HG03139 (cell line): ENCODE data around the gene PNMA8C.
"Not testable (repeated sequence)": the region's sequence is repeated elsewhere in the genome, so short reads cannot be mapped to it uniquely, and the experiment has no call there.

Source experiments
- ATAC-seq: cut with Tn5 transposase; IDR thresholded peaks from one replicate; pipeline ENCODE4 v1.9.1; 2021; ENCODE audit not compliant: unreplicated experiment

Gene PNMA8C

DNA sequence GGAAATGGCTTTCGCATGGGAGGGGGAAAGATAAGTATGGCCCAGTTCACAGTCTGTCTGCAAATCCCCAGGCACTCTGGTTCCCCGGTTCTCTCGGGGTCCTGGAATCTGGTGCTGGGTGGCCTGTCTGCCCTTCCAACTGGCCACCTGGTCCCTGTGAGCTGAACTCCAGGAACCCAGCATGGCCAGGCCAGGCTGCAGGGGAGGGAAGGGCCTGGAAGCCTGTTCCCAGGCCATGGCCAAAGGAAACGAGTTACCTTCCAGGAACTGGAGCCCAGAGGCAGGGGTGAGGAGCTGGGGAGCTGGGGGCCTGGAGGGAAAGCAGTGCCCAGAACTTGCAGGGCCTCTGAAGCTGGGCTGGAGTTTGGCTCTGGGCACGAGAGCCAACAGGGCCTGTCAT, 19.1 kb upstream of the PNMA8C start:
- ATAC-seq: no peak

DNA sequence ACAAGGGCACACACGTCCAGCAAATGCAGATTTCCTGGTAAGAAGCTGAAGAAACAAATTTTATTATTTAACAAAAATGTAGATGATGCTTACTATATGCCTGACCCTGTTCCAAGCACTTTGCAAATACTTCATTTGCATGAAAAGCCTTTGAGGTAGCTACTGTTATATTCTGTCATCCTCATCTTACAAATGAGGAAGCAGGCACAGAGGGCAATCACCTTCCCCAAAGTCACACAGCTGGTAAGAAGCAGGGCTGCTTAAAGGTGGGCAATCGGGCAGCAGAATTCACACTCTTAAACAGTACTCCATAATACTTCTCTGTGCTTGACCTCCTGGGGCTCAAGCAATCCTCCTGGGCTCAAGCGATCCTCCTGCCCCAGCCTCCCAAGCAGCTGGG, 18.3 kb upstream of the PNMA8C start:
- no peak for ATAC-seq

DNA sequence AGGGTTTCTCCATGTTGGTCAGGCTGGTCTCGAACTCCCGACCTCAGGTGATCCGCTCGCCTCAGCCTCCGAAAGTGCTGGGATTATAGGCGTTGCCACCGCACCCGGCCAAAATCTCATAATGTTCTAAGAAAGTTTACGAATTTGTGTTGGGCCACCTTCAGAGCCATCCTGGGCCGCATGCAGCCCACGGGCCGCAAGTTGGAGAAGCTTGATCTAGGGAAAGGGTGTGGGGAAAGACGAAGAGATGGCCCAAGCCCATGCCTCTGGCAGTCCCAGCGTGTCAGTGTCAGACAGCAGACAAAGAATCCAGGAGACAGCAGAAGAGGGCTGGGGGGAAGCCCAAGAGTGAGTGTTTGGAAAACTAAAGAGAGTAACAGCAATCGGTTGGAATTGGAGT, 17.3 kb upstream of the PNMA8C start:
- ATAC-seq: no peak

DNA sequence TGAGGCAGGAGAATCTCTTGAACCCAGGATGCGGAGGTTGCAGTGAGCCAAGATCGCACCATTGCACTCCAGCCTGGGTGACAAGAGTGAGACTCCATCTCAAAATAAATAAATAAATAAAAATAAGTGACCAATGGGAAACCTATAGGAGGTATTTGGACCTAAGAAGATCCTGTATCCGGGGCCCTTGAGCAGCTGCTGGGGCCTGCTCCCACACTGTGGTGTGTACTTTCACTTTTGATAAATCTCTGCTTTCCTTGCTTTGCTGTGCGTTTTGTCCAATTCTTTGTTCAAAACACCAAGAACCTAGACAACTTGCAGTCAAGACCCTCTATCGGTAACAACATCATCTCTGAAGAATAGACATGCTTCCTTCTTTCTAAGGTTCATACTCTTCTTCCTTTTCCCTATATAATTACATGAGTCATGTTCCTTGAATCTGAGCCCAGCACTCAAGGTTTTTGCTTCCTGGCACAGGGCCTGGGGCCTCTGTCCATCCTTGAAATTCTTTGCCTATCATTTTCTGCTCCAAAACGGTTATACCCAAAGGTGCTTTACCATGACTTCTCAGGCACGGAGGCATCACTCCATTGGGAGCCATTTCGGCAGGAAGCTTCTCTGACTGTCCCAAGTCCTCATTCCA, 14.2 kb upstream of the PNMA8C start:
- ATAC-seq: no peak

DNA sequence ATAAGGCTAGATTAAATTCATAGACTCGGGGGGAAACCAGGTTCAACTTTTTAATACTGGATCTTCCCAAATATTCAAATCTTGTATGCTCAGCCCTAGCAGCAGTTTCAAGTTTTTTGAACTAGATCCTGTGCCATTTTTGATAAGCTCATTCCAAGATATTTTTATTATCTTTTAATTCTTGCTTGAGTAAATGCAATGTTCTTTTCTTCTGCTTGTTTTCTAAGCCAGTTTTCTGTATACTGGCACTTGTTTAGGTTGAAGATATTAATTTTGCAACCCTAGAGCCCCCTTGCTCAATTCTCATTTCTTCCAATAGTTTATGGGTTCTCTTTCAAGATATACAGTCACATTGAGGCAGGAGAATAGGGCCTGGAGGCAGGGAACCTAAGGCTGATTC, 13.1 kb upstream of the PNMA8C start:
- ATAC-seq: no peak

DNA sequence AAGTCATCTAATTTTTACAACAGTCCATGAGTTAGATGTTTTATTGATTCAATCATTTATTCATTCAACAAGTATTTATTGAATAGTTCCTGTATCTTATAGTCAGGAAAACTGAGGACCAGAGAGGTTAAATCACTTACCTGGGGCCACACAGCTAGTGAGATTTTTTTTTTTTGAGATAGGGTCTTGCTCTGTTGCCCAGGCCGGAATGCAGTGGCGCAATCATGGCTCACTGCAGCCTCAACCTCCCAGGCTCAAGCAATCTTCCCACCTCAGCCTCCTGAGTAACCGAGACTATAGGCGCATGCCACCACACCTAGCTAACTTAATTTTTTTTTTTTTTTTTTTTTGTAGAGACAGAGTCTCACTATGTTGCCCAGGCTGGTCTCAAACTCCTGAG, 7.0 kb upstream of the PNMA8C start:
- ATAC-seq: not testable (repeated sequence)

DNA sequence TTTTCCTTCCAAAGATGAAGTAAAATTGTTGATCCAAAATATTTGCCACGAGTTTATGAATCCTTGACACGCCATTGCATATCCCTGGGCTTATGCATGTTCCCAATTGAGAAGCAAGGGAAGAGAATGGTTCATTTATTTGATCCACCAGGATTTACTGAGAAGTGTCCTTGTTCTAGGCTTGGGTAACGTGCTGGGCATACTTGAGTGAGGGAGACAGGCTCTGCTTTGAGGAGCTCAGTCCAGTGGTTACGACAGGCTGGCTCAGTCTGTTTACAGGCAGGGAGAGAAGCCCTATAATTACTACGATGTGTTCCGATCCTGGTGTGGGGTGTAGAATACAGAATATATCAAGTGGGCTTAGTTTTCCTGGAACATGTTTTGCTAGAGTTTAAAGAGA, 6.3 kb upstream of the PNMA8C start:
- ATAC-seq: no peak

DNA sequence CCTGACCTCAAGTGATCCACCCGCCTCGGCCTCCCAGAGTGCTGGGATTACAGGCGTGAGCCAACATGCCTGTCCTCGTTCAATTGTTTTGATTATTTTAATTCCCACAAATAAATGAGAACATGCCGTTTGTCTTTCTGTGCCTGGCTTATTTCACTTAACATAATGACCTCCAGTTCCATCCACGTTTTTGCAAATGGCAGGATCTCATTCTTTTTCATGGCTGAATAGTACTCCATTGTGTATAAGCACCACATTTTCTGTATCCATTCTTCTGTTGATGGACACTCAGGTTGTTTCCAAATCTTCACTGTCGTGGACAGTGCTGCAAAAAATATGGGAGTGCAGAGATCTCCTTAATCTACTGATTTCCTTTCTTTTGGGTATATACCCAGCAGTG, 4.7 kb upstream of the PNMA8C start:
- ATAC-seq: not testable (repeated sequence)

DNA sequence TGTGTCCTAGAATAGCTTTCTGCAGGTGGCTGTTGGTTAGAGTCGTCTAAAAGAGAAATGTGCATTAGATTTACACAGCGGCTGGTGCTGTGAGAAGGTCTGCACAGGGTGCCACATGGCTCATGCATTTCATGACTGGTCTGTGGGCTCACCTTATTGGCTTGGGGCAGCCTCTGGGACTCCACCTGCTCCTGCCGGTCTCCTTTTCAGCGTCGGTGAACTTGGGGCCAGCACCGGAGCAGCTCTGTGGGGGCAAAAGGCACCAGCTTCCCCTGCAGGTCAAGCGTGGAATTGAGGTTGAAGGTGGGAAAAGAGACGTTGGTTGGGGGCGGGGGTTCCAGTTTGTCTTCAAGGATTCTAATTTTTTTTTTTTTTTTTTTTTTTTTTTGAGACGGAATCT, 3.1 kb upstream of the PNMA8C start:
- no peak for ATAC-seq

DNA sequence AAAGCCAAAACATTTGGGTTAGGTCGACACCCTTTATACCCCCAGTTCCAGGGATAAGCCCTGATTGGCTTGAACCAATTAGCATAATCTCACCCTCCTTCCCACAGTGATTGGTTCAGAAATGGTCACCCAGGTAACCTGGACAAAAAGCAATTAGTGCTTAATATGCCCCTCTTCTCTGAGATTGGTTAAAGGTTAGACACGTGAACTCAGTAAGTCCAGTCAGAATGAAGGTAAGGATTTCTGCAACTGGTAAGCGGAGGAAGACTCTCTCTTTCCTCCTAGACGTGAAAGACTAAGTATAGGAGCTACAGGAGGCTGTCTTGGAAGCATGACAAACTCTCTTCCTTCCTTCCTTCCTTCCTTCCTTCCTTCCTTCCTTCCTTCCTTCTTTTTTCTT, 1.3 kb upstream of the PNMA8C start:
- ATAC-seq: no peak

DNA sequence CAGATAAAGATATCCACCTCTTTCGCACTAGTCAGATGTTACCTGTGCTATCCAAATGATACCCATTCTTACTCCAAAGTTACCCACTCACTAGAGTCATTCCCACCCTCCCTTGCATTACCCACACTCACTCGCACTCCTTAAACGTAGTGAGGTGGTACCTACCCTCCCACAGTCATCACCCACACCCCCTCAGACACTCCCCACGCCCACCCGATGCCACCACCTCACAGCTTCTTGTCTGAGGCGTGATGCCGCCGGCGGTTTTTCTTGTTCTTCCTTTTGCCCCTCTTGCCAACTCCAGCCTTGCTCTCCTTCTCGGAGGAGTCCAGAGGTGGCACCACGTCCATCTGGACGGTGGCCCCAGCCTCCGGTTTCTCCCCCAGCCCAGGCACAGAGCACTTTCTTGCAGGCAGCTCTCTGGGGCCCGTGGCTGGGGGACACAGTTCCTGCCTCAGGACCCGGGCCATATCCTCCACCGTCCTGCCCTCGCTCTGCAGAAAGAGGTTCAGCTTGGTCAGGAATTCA, 1.2 kb downstream of the PNMA8C start:
- ATAC-seq: no peak

DNA sequence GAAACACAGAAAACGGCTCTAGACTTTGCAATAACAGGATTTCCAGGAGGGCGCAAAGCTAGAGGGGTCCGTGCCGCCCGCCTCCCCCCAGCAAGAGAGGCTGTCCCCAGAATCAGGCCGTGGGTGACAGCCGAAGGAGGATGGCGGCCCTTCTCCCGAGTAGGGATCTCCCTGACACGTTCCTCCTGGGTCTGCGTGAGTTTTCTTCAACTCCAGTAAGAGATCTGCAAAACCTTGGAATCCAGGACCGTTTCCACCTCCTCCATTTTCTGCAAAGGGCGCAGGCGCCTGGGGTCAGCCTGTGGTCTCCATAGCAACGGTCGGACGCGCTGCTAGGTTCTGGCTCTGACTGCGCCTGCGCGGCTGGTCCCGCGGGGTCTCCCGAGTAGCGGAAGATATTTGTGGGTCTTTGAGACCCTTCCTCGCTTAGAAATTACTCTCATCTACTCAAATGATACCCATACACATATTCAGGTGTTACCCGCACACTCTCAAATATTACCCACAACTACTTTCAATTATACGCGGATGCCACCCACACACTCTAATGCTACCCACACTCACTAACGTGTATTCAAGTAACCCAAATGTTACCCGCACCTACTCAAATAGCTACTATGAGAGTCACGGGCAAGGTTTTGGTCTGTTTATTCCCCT, 2.1 kb downstream of the PNMA8C start:
- no peak for ATAC-seq

DNA sequence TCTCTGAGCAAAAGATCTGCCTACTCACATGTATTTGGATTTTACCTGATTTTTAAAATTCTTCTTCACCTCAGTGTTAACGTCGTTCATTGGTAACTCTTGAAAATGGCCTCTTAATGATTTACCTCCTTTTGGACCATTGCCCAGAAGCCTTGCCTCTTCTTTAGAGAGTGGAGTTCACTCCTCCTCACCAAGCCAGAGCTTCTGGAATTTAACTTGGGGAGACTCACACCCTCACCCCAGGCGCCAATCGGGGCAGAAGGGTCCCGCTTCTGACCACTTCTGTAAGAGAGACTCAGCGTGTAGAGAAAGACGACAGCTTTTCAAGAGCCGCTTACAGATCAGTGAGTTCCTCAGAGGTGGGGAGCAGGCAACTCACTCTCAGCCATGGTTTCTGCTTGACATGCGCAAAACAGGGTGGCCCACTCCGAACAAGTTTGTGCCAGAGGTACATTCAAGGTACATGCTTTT, 2.7 kb downstream of the PNMA8C start:
- ATAC-seq: no peak

DNA sequence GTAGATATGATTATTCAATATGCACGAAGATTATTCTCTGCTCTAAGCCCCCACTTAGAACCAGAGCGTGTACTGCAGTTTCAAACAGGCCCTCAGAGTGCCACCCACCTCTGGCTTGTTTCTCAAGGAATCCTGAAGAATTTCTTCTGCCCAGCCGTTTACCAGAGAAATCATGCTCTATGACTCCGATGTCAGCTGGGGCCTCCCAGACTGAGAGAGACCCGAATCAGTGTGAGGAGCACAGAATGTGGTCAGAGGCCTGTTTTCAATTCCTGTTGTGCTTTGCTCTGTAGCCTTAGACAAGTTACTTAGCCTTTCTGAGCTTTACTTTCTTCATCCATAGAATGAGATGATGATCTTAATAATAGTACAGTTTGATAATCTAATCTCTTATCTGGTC, 5.5 kb downstream of the PNMA8C start:
- ATAC-seq: no peak

DNA sequence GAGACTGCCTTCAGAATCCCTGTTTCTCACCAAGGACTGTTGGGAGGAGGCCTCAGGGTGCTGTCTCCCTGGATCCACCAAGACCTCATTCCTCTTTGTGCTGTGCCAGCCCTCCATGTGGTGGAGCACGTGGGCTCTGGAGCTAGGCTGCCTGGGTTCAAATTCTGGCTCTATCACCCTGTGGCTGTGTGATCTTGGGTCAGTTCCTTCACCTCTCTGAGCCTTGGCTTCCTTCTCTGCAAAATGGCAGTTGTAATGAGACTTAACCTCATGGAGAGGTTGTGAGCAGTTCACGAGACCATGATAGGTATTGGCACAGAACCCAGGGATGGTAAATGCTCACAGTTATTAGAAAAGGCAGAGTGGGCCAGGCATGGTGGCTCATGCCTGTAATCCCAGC, 6.4 kb downstream of the PNMA8C start:
- ATAC-seq: no peak

DNA sequence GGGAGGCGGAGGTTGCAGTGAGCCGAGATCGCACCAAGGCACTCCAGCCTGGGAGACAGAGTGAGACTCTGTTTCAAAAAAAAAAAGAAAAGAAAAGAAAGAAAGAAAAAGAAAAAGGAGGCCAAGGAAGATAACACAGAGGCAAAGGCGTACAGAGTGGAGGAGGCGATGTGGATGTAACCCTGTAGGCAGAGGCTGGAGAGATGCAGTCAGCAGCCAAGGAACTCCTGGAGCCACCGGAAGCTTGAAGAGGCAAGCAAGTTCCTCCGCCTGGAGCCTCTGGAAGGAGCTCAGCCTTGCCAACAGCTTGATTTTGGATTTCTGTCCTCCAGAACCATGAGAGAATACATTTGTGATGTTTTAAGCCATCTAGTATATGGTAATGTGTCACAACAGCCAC, 8.7 kb downstream of the PNMA8C start:
- ATAC-seq: no peak

DNA sequence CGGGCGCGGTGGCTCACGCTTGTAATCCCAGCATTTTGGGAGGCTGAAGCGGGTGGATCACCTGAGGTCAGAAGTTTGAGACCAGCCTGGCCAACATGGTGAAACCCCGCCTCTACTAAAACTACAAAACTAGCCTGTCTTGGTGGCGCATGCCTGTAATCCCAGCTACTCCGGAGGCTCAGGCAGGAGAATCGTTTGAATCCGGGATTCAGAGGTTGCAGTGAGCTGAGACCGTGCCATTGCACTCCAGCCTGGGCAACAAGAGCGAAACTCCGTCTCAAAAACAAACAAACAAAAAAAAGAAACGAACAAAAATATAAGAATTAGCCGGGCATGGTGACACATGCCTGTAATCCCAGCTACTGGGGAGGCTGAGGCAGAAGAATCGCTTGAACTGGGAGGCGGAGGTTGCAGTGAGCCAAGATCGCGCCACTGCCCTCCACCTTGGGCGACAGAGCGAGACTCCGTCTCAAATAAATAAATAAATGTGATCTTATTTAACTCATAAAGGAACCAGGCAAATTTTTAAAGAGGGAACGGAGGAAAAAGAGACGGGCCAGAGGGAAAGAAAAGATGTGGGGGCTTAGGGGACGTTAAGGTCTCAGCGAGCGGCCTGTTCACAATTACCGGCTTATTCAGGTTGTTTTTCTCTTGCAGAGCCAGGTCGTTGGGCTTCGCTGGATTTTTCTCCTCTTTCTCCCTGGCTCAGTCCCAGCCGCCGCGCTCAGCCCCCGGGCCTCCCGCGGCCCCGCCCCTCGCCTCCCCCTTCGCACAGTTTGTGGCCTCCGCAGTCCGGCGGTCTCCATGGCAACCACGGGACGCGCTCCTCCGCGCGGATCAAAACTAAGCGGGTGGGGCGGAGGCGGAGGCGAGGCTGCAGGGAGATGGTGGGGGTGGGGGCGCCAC, 12.7 kb downstream of the PNMA8C start:
- ATAC-seq: not testable (repeated sequence)

DNA sequence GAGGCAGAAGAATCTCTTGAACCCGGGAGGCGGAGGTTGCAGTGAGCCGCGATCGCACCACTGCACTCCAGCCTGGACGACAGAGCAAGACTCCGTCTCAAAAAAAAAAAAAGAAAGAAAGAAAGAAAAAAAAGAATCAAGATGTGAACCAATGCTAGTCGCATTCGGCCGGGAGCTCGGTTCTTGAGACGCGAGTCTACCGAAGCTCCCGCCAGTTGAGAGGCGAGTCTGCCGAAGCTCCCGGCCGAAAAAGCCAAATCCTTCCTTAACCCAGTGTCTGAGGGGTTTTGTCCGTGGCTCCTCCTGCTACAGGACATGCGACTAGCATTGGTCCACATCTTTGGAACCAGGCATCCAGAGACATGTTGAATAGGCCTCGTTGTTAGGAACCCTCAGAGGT, 13.8 kb downstream of the PNMA8C start:
- ATAC-seq: not testable (repeated sequence)

DNA sequence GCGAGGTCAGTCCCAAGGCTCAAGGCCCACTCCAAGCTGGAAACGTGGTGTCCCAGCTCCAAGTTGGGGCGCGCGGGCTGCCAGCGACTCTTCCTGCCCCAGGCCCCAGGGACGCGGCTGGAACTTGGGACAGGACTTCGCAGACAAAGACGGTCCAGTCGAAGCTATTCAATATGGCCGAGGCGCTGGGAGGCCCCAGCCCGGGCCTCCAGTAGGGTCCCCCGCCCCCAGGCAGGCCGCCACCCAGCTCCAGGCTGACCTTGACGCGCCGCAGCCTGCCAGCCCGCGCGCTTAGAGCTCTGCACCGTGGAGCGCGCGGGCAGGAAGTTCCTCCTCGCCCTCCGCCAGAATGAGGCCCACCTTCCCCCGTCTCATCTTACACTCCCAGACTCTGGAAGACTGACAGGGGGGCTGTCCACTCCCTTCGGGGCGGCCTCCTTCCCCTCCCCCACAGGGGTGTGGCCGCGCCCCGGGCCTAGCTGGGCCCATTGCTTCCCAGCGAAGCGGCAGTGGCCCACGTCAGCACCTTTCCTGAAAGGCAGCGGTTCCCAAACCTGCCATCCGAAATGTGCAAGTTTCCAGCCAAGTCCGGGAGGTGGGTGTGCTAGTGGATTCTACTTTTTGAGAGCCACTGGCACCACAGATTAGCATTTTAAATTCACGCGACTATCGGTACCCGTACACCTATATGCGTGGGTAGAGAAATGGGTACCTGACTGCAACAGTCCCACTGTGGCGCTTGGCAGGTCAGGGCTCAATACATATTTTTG, 15.3 kb downstream of the PNMA8C start, which contains the start of gene CCDC8:
Gene CCDC8 (minus strand): TSS at position 303 of the 770 bp plus-strand sequence. CDS start 754 bp downstream, outside the sequence.
- ATAC-seq: no peak

DNA sequence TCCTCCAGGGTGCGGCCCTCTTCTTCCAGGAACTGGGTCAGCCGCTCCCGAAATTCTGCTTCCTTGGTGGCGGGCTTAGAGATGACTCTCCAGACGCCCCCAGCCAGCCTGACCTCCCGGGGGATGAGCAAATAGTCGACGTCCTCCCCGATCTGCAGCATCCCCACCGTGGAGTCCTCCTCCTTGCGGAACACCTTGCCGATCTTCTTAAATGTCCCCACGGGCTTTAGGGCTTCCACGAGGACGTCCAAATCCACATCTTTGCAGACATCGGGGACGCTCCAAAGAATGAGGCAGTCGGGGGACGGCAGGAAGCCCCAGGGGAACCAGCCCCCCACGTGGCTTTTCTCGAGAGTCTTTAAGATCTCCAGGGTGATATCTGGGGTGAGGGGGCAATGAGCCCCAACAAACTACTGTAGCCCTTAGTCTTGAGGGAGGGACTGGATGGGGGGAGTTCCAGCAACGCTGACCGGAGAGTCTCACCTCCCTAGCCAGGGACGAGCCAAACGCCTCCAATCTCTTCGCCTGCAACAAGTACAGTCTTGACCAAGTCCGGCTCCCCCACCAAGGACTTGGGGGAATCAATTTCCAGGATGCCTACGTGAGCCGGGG, 16.0 kb downstream of the PNMA8C start:
- no peak for ATAC-seq
